GM18505 (cell line): Measurements from ENCODE around the gene ULBP3.
"Not testable (repeated sequence)": the region's sequence is repeated elsewhere in the genome, so short reads cannot be mapped to it uniquely, and the experiment has no call there.

Experiments used
- ATAC-seq: cut with Tn5 transposase; IDR thresholded peaks from one replicate; pipeline ENCODE4 v1.9.1; 2021; ENCODE audit not compliant: unreplicated experiment
- POLR2A ChIP-seq: IDR thresholded peaks from 4 replicates; pipeline ENCODE4 v1.6.1; 2011; ENCODE audit warnings: borderline replicate concordance; ENCODE audit not compliant: insufficient read depth, insufficient read length; ENCODE audit errors: extremely low read depth

The ULBP3 gene

GRCh38 chr6:150068151-150068550, 770 bp downstream of the ULBP3 start:
- ATAC-seq = no peak
- no peak for TF ChIP-seq POLR2A

GRCh38 chr6:150065083-150065482, 3.8 kb downstream of the ULBP3 start:
- no peak for ATAC-seq
- no peak for TF ChIP-seq POLR2A

- ATAC-seq = no peak
- no peak for TF ChIP-seq POLR2A
Measured at GRCh38 chr6:150063640-150064039, 5.3 kb downstream of the ULBP3 start.

- ATAC-seq = not testable (repeated sequence)
Measured at GRCh38 chr6:150059973-150060372, 8.9 kb downstream of the ULBP3 start.

- ATAC-seq = no peak
- TF ChIP-seq POLR2A = no peak
Measured at GRCh38 chr6:150058986-150059385, 9.9 kb downstream of the ULBP3 start.

GRCh38 chr6:150058231-150058792, 10.6 kb downstream of the ULBP3 start:
- no peak for TF ChIP-seq POLR2A
- no peak for ATAC-seq

GRCh38 chr6:150057501-150057951, 11.4 kb downstream of the ULBP3 start:
- TF ChIP-seq POLR2A = no peak
- no peak for ATAC-seq

GRCh38 chr6:150056916-150057315, 12.0 kb downstream of the ULBP3 start:
- ATAC-seq = no peak
- no peak for TF ChIP-seq POLR2A

GRCh38 chr6:150056156-150056555, 12.8 kb downstream of the ULBP3 start:
- TF ChIP-seq POLR2A = no peak
- ATAC-seq = no peak

GRCh38 chr6:150055131-150055530, 13.8 kb downstream of the ULBP3 start:
- no peak for TF ChIP-seq POLR2A
- ATAC-seq = no peak

GRCh38 chr6:150053450-150053849, 15.5 kb downstream of the ULBP3 start:
- TF ChIP-seq POLR2A = no peak
- ATAC-seq = no peak

- ATAC-seq = no peak
- TF ChIP-seq POLR2A = no peak
Measured at GRCh38 chr6:150050846-150051245, 18.1 kb downstream of the ULBP3 start.

GRCh38 chr6:150048099-150048498, 20.8 kb downstream of the ULBP3 start:
- no peak for TF ChIP-seq POLR2A
- no peak for ATAC-seq

GRCh38 chr6:150046943-150047342, 22.0 kb downstream of the ULBP3 start:
- TF ChIP-seq POLR2A = no peak
- ATAC-seq = no peak

GRCh38 chr6:150044621-150045145, 24.2 kb downstream of the ULBP3 start:
- no peak for ATAC-seq

More at GRCh38 chr6:150044621-150045145, 24.2 kb downstream of the ULBP3 start:
- no peak for TF ChIP-seq POLR2A
